SK-N-SH treated with all-trans-retinoic acid at 6 μM for 48 hours (cell line): ENCODE measurements around the gene ATN1.
"Not testable (repeated sequence)": the region's sequence is repeated elsewhere in the genome, so short reads cannot be mapped to it uniquely, and the experiment has no call there.

ENCODE experiments used
- ATAC-seq: fragments of 200-7000 bp; cut with Tn5 transposase; 3 replicates; pipeline ENCODE4 v1.9.1; 2020; ENCODE audit warnings: mild to moderate bottlenecking, moderate library complexity
- ARNTL ChIP-seq: fragments of 450-650 bp; formaldehyde crosslinking; IDR thresholded peaks from 2 replicates; pipeline ENCODE4 v1.5.0; 2020; ENCODE audit warnings: low read depth, mild to moderate bottlenecking, moderate library complexity, borderline replicate concordance
- BACH2 ChIP-seq: fragments of 250-450 bp; sonication (Bioruptor Pico); IDR thresholded peaks from 2 replicates; pipeline ENCODE4 v1.9.0; 2021; ENCODE audit warnings: mild to moderate bottlenecking, borderline replicate concordance
- CREB5 ChIP-seq: fragments of 250-450 bp; sonication (Bioruptor Pico); IDR thresholded peaks from 2 replicates; pipeline ENCODE4 v1.5.1; 2020; ENCODE audit warnings: low read depth, mild to moderate bottlenecking, moderate library complexity
- CSDC2 ChIP-seq: fragments of 250-450 bp; sonication (Bioruptor Pico); IDR thresholded peaks from 2 replicates; pipeline ENCODE4 v1.5.0; 2020; ENCODE audit warnings: mild to moderate bottlenecking, moderate library complexity
- CSRNP3 ChIP-seq: fragments of 250-450 bp; sonication (Bioruptor Pico); IDR thresholded peaks from 2 replicates; pipeline ENCODE4 v1.5.1; 2021; ENCODE audit warnings: mild to moderate bottlenecking, moderate library complexity
- ESRRG ChIP-seq: fragments of 250-450 bp; sonication (Bioruptor Pico); IDR thresholded peaks from 2 replicates; pipeline ENCODE4 v1.6.1; 2021; ENCODE audit warnings: mild to moderate bottlenecking
- GLIS3 ChIP-seq: fragments of 250-450 bp; sonication (Bioruptor Pico); IDR thresholded peaks from 2 replicates; pipeline ENCODE4 v1.5.0; 2020; ENCODE audit warnings: mild to moderate bottlenecking, moderate library complexity
- ISL1 ChIP-seq: fragments of 250-450 bp; sonication (Bioruptor Pico); IDR thresholded peaks from 2 replicates; pipeline ENCODE4 v2.1.2; 2022; ENCODE audit warnings: mild to moderate bottlenecking, moderate library complexity
- OSR1 ChIP-seq: fragments of 250-450 bp; sonication (Bioruptor Pico); IDR thresholded peaks from 2 replicates; pipeline ENCODE4 v1.8.0; 2022; ENCODE audit warnings: moderate library complexity, mild to moderate bottlenecking, inconsistent platforms
- POU6F1 ChIP-seq: fragments of 250-450 bp; sonication (Bioruptor Pico); IDR thresholded peaks from 2 replicates; pipeline ENCODE4 v1.8.0; 2021; ENCODE audit warnings: low read depth, mild to moderate bottlenecking, moderate library complexity, borderline replicate concordance
- RARB ChIP-seq: fragments of 250-450 bp; sonication (Bioruptor Pico); IDR thresholded peaks from 2 replicates; pipeline ENCODE4 v1.8.0; 2021; ENCODE audit warnings: mild to moderate bottlenecking, moderate library complexity
- TCF4 ChIP-seq: fragments of 250-450 bp; sonication (Bioruptor Pico); IDR thresholded peaks from 2 replicates; pipeline ENCODE4 v1.8.0; 2021; ENCODE audit warnings: mild to moderate bottlenecking, moderate library complexity, borderline replicate concordance
- TOX ChIP-seq: fragments of 250-450 bp; sonication (Bioruptor Pico); IDR thresholded peaks from 2 replicates; pipeline ENCODE4 v1.8.0; 2021; ENCODE audit warnings: mild to moderate bottlenecking, moderate library complexity, borderline replicate concordance
- TSHZ2 ChIP-seq: fragments of 250-450 bp; sonication (Bioruptor Pico); IDR thresholded peaks from 2 replicates; pipeline ENCODE4 v1.5.0; 2020; ENCODE audit warnings: mild to moderate bottlenecking, moderate library complexity
- ZC3H10 ChIP-seq: fragments of 250-450 bp; sonication (Bioruptor Pico); IDR thresholded peaks from 2 replicates; pipeline ENCODE4 v1.5.1; 2021; ENCODE audit warnings: mild to moderate bottlenecking, moderate library complexity
- ZFP3 ChIP-seq: fragments of 250-450 bp; sonication (Bioruptor Pico); IDR thresholded peaks from 2 replicates; pipeline ENCODE4 v1.5.0; 2020; ENCODE audit warnings: mild to moderate bottlenecking, moderate library complexity
- ZFP30 ChIP-seq: fragments of 450-650 bp; formaldehyde crosslinking; IDR thresholded peaks from 2 replicates; pipeline ENCODE4 v1.5.0; 2022; ENCODE audit warnings: mild to moderate bottlenecking, moderate library complexity
- ZNF565 ChIP-seq: fragments of 450-650 bp; formaldehyde crosslinking; conservative IDR thresholded peaks from 2 replicates; pipeline ENCODE4 v1.5.0; 2020; ENCODE audit warnings: low read depth, mild to moderate bottlenecking, moderate library complexity
- ZNF70 ChIP-seq: fragments of 450-650 bp; formaldehyde crosslinking; IDR thresholded peaks from 2 replicates; pipeline ENCODE4 v1.5.0; 2020; ENCODE audit warnings: mild to moderate bottlenecking, moderate library complexity
- ZNF8 ChIP-seq: fragments of 450-650 bp; formaldehyde crosslinking; IDR thresholded peaks from 2 replicates; pipeline ENCODE4 v1.5.0; 2020; ENCODE audit warnings: mild to moderate bottlenecking, moderate library complexity

ATN1 gene

GRCh38 chr12:6905414-6906040 is 22.2 kb upstream of the ATN1 start:
- TF ChIP-seq GLIS3 (CRISPR knock-in tag), result no peak
- TF ChIP-seq POU6F1 (CRISPR knock-in tag), result no peak
- no peak for TF ChIP-seq ESRRG (CRISPR knock-in tag)
- no peak for TF ChIP-seq CSRNP3
- TF ChIP-seq ZC3H10 (CRISPR knock-in tag), result no peak
- no peak for TF ChIP-seq ZFP3 (CRISPR knock-in tag)
- no peak for TF ChIP-seq TSHZ2 (CRISPR knock-in tag)
- TF ChIP-seq CSDC2, result no peak
- no peak for TF ChIP-seq CREB5 (CRISPR knock-in tag)
- TF ChIP-seq OSR1 (CRISPR knock-in tag), result no peak
- TF ChIP-seq ARNTL (CRISPR knock-in tag), result no peak
- TF ChIP-seq ZNF70 (CRISPR knock-in tag), result no peak
- TF ChIP-seq ZNF565, result no peak
- TF ChIP-seq BACH2 (CRISPR knock-in tag), result no peak
- ATAC-seq, result no peak

GRCh38 chr12:6908141-6908540 is 19.6 kb upstream of the ATN1 start:
- not testable (repeated sequence) for ATAC-seq

DNA sequence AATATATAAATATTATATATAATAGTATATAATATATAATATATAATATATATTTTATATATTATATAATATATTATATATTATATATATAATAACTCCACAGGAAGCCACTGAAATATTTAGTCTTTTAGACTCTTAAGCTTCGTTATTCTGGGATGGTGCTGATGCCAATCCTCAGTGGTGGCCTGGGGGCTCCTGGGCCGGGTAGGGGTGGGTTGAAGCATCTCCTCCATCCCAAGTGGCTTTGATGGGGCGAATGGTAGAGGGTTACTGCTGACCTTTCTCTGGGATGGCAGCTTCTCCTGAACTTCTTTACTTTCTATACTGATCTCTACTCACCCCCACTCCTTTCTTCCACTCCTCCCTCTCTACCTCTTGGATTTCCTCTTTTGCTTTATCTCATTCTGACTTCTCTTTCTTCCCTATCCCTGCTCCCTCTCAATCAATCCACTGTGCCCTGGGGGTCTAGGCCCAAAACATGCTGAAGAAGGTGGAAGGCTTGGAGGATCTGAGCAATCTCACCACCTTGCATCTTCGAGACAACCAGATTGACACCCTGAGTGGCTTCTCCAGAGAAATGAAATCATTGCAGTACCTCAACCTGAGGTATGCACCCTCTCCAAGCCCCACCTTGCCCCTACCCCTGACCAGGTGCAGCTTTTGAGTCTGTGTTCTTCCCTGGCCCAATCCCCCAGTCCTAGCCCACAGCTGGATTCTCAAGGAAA is 18.2 kb upstream of the ATN1 start:
- no peak for ATAC-seq
- TF ChIP-seq TCF4 (no peak), ZFP3 (CRISPR knock-in tag) (no peak), ZNF565 (no peak), ZFP30 (CRISPR knock-in tag) (no peak), CSRNP3 (no peak), OSR1 (CRISPR knock-in tag) (no peak), ESRRG (CRISPR knock-in tag) (no peak), TOX (CRISPR knock-in tag) (no peak), RARB (CRISPR knock-in tag) (no peak), ZNF70 (CRISPR knock-in tag) (no peak), ISL1 (CRISPR knock-in tag) (no peak), ZNF8 (CRISPR knock-in tag) (no peak)
